Measurements from ENCODE around the gene RIMS4.

DNA sequence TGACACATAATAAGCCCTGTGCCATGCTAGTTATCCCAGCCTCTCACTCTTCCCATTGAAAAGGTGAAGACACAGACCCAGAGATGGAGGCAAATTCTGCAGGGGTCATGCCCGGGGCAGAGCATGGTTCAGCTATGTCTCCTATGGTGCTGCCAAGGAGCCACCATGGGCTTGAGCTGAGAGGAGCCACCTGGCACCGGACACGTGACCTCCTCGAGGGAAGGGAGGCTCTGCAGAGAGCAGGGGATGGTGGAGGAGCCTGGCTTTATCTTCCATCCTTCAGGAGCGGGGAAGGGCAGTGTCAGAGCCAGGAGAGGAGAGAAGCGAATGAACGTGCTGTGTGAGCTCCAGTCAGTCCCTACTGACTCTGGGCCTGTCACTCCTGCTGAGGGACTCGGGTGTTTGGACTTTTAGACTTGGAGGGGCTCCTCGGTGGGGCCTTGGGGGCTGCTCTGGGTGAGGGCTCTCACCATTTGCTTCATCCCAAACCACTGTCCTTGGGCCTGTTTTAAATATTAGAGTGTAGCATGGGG is 106.3 kb downstream of the RIMS4 start:
- TF ChIP-seq, protein P1, sequence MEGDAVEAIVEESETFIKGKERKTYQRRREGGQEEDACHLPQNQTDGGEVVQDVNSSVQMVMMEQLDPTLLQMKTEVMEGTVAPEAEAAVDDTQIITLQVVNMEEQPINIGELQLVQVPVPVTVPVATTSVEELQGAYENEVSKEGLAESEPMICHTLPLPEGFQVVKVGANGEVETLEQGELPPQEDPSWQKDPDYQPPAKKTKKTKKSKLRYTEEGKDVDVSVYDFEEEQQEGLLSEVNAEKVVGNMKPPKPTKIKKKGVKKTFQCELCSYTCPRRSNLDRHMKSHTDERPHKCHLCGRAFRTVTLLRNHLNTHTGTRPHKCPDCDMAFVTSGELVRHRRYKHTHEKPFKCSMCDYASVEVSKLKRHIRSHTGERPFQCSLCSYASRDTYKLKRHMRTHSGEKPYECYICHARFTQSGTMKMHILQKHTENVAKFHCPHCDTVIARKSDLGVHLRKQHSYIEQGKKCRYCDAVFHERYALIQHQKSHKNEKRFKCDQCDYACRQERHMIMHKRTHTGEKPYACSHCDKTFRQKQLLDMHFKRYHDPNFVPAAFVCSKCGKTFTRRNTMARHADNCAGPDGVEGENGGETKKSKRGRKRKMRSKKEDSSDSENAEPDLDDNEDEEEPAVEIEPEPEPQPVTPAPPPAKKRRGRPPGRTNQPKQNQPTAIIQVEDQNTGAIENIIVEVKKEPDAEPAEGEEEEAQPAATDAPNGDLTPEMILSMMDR (IDR thresholded peaks at IDR 0.05): no peak
- no peak for TF ChIP-seq POLR2A (IDR thresholded peaks at IDR 0.05)
